Erythroblast (primary cell): ENCODE measurements around the gene SMCR8.

Experiments used
- DNase-seq, 2 experiments: peaks; one replicate each; lab custom pipeline; 2025; lab: John Stamatoyannopoulos, UW
- GATA1 ChIP-seq: IDR thresholded peaks from 2 replicates; pipeline ENCODE4 v1.6.1; 2011; ENCODE audit warnings: low read depth, mild to moderate bottlenecking, control low read depth, low read length, moderate library complexity
- POLR2A ChIP-seq: IDR thresholded peaks from 2 replicates; pipeline ENCODE4 v1.6.1; 2011; ENCODE audit warnings: mild to moderate bottlenecking, low read length

SMCR8 gene

DNA sequence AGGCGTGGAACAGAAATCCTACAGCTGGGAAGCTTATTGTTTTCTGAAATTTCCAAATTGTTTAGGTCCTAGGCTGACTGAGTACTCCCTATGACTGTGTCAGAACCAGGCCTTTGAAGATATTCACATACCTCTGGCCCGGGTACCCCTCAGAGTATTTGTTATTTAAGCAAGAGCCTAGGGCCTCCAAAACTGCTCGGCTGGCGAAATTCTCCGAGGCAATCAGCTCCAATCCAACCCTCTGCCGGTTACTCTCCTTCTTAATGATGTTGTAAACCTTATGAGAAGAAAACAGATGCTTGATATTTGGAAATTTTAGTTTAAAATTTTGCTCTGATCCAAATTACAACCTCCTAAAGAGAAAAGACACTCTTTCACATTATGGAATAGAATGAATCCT, 38.4 kb downstream of the SMCR8 start:
- no peak for DNase-seq
- TF ChIP-seq POLR2A: no peak
- no peak for TF ChIP-seq GATA1

DNA sequence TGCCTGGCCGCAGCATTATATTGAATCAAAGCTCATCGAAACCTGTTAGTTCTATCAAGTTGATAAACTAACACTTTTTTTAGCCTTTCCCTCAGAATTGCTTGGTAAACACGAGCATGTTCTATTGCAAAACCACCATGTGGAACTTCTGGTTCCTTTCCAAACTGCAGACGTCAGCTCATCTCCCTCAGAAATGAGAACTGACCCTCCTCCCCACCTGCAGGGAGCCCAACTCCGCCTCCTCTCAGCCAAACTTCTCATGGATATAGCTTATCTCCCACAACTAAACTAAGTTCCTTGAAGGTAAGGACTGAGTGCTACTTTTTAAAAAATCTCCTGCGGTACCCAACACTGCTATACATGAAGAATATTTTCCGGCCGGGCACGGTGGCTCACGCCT, 41.5 kb downstream of the SMCR8 start:
- TF ChIP-seq POLR2A (no peak), GATA1 (no peak)
- no peak for DNase-seq

DNA sequence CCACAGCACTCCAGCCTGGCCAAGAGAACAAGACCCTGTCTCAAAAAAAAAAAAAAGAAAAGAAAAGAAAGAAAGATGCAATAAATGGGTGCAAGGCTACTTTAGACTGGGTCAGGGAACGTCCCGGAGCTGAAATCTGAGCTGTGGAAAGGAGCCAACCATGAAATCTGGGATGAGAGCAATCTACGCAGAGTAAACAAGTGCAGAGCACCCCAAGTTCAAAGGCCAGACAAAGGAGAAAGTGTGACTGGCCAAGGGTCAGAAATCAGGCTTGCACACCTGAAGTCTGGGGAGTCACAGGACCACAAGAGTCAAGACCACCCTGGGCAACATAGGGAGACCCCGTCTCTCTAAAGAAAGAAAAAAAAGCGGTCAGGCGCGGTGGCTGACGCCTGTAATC, 45.4 kb downstream of the SMCR8 start:
- no peak for TF ChIP-seq POLR2A
- TF ChIP-seq GATA1: no peak
- no peak for DNase-seq

DNA sequence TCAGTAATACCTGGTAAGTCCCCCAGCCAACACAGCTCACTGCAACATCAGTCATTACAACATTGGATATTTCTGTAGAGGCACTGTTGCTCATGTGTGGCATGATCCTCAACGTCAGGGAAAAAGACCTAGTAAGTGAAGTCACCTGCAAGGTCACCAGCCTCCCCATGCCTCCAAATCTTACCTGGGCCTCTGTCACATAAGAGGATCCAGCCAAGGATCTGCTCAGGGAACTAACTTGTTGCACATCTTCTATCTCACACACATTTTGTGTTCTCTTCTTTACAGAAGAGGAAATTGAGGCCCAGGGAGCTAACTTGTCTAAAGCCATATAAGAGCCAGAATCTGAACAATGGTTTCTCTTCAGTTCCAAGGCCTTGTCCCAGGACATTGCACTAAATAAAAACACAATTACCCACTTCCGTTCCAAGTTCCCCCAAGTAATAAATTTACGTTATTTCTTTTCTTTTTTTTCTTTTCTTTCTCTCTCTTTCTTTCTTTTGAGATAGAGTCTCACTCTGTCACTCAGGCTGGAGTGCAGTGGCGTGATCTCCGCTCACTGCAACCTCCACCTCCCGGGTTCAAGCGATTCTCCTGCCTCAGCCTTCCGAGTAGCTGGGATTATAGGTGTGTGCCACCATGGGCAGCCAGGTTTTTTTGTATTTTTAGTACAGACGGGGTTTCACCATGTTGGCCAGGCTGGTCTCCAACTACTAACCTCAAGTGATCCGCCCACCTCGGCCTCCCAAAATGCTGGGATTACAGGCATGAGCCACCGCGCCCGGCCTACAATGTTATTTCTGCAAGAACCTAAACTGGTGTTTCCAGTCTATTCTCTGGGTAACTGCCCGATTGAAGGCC, 47.0 kb downstream of the SMCR8 start:
- DNase-seq: no peak

DNA sequence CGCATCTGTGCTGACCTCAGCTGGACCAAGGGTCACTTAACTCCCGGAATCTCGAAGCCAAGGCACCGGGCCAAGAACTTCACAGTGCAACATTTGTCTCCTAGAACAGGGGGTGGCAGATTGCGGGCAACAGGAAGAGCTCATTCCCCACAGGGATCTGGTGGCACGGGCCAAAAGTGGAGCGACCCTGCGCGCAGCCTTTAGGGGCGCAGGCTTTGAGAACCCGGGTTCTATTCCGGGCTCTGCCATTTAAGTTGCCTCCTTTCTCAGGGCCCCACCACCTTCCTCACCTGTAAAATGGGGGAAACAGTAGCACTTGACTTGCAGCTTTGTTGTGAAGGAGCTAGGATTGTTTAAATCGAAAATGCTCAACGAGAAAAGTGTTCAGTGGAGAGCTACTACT, 47.6 kb downstream of the SMCR8 start:
- DNase-seq: peak in 1 of 2 experiments; percentile 56
- TF ChIP-seq GATA1 (no peak), POLR2A (no peak)

More for the DNA sequence above, 47.0 kb downstream of the SMCR8 start:
- TF ChIP-seq POLR2A (no peak), GATA1 (no peak)

DNA sequence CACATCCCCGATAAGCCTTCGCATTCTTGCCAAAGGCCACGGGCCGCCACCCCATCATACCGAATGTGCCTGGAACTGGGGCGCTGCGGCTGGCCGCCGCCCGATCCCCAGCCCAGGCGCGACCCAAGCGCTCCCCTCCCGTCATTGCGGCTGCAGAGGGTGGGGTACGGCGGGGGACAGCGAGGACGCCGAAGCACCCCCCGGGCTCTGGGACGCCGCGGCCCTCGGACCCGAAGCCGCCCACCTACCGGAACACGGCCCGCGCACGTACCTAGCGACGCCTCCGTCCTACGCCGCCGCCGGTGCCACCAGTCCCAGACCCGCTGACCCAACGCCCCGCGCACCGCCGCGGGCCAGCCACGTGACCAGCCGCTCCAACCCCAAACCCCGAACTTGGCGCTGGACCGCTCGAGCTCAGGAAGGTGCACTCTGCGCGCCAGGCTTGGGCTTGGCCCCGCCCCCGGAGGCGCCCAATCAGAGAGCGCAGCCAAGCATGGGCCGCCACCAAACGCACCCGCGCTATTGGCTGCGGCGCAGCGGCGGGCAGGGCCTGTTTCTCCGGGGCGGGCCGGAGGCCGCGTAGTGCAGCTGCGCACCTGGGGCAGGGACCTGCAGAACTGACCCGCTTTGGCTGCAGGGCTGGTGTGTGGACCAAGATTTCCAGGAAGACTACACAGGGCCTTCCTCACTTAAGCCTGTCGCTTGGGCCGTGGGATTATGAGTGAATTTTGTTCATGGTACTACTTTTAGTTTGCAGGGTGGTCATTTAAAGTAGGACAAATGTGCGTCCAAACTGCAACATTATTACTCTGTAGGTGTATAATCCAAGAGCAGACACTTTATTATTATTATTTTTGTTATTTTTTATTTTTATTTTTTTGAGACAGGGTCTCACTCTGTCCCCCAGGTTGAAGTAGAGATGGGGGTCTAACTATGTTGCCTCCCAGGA, 48.3 kb downstream of the SMCR8 start, which contains the start of gene SHMT1:
Gene SHMT1, minus strand, starts transcription at position 450 of the 949 bp plus-strand sequence. CDS start 7,569 bp downstream, outside the sequence.
- no peak for TF ChIP-seq GATA1
- TF ChIP-seq POLR2A: peak; percentile 78
- DNase-seq: peak; percentile 96

DNA sequence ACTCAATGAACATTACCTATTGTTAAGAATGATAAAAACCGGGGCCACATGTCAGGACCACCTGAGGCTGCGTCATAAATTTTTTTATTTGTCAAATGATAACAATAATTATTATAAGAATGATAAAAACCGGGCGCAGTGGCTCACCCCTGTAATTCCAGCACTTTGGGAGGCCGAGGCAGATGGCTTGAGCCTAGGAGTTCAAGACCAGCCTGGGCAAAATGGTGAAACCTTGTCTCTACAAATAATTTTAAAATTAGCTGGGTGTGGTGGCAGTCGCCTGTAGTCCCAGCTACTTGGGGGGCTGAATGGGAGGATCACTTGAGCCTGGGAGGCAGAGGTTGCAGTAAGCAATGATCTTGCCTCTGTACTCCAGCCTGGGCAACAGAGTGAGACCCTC, 49.1 kb downstream of the SMCR8 start:
- no peak for DNase-seq
- TF ChIP-seq GATA1: no peak

DNA sequence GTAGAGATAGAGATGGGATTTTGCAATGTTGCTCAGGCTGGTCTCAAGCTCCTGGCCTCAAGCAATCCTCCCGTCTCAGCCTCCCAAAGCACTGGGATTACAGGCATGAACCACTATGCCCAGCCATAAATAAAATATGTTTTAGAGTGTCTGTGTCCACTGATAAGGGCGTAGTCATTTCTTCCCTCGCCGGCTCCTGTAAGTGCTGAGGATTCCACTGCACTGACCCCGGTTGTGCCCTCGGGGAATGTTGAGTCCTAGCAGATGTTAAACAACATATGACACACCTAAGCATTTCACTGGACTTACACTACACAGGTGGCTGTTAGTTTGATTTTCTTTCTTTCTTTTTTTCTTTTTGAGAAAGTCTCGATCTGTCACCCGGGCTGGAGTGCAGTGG, 53.9 kb downstream of the SMCR8 start:
- DNase-seq: no peak
- TF ChIP-seq POLR2A: no peak
- TF ChIP-seq GATA1: no peak

DNA sequence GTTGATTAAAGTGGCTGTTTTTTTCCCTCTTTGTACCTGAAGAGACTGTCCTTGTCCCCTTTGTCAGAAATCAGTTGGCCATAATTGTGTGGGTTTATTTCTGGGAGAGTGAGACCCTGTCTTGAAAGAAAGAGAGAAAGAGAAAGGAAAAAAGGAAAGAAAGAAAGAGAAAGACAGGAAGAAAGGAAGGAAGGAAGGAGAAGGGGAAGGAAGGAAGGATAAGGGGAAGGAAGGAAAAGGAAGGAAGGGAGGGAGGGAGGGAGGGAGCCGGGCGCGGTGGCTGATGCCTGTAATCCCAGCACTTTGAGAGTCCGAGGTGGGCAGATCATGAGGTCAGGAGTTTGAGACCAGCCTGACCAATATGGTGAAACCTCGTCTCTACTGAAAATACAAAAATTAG, 55.7 kb downstream of the SMCR8 start:
- no peak for TF ChIP-seq GATA1
- TF ChIP-seq POLR2A: no peak
- no peak for DNase-seq

DNA sequence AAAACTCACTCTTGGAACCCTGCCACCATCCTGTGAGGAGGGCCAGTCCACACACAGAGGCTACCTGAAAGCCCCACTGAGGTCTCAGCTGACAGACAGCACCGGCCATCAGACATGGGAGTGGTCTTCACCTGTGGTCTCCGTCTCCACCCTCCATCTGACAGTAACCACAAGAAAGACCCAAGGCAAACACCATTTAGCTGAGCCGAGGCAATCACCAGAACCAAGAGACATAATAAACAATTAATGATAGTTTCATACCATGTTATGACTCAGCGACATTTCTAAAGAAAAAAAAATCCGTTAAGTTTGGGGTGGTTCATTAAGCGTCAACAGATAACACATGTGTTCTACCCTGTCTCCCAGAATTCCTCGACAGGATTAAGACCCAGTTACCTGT, 56.4 kb downstream of the SMCR8 start:
- DNase-seq: no peak

DNA sequence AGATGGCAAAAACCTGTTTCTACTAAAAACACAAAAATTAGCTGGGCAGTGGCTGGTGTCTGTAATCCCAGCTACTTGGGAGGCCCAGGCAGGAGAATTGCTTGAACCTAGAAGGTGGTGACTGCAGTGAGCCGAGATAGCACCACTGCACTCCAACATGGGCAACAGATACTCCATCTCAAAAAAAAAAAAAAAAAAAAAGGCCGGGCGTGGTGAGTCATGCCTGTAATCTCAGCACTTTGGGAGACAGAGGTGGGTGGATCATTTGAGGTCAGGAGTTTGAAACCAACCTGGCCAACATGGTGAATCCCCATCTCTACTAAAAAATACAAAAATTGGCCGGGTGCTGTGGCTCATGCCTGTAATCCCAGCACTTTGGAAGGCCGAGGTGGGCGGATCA, 58.1 kb downstream of the SMCR8 start:
- DNase-seq: peak in 1 of 2 experiments; percentile 23

More for the DNA sequence above, 56.4 kb downstream of the SMCR8 start:
- TF ChIP-seq GATA1 (no peak), POLR2A (no peak)

DNA sequence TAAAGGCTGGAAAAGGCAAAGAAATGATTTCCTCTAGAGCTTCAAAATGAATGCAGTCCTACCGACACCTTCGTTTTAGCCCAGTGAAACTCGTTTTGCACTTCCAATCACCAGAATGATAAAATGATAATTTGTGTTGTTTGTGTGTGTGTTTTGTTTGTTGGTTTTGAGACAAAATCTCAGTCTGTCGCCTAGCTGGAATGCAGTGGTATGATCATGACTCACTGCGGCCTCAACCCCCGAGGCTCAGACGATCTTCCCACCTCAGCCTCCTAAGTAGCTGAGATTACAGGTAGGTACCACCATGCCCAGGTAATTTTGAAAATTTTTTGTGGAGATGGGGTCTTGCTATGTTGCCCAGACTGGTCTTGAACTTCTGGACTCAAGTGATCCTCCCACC, 59.1 kb downstream of the SMCR8 start:
- TF ChIP-seq GATA1 (no peak), POLR2A (no peak)
- DNase-seq: no peak
